ENCODE measurements around the gene LAMB4. TPM values are rescaled to one million over a fixed set of nuclear protein-coding genes. Genes with fewer than 3 reads are reported as not detected.

The LAMB4 gene
- total and polyA plus RNA-seq, 12 donors, result 0.15 to 0.69 (median 0.25) TPM; not detected in 3

- Histone ChIP-seq H3K4me3 (peak overlapping the region in 9 of 10 donors; percentile 4 to 88 (median 71)), H3K4me1 (peaks cover 10 to 85% (median 65%) of the 10 kb centered on the region in 9 donors), H3K27ac (peak overlapping the region; percentile 70 to 93 (median 86)), H3K36me3 (peaks cover 0 to 30% (median 0%) of the 10 kb centered on the region in 9 donors), H3K9me3 (no peaks in the 10 kb centered on the region), H3K27me3 (peaks cover 0 to 52% (median 0%) of the 10 kb centered on the region in 7 donors)
- no peak for TF ChIP-seq CTCF (IDR thresholded peaks at IDR 0.05)
- peak in 2 of 8 donors; percentile 10 to 16 for ATAC-seq
- 56 to 62% methylated on average over 4 of the region's 4 CpGs for WGBS, 2 donors
- DNase-seq, result no peak
- intact Hi-C loops (cut with DNase I), result loop anchor here in 8 of 10 donors (2.0 to 10.0 kb wide), 8 partner anchors 27 to 147 kb away; partner anchors contain the start of gene DLD (in 1 of the 8)
These were observed 130.2 kb downstream of the LAMB4 start for GRCh38 chr7:107999779-108000560.

GRCh38 chr7:107998660-107999480, 131.3 kb downstream of the LAMB4 start:
- H3K27me3 ChIP-seq, result peaks cover 0 to 41% (median 0%) of the 10 kb centered on the region in 7 donors
- ATAC-seq (no peak), DNase-seq (no peak)
- 74 to 83% methylated on average over 3 of the region's 3 CpGs for WGBS, 2 donors
- peaks cover 10 to 86% (median 68%) of the 10 kb centered on the region in 9 donors for H3K4me1 ChIP-seq
- TF ChIP-seq CTCF (IDR thresholded peaks at IDR 0.05), result no peak
- intact Hi-C loops (cut with DNase I), result no loop called here
- peaks cover 0 to 39% (median 0%) of the 10 kb centered on the region in 9 donors for H3K36me3 ChIP-seq
- peak overlapping the region in 9 of 10 donors; percentile 77 to 93 (median 88) for H3K27ac ChIP-seq
- H3K9me3 ChIP-seq, result no peaks in the 10 kb centered on the region
- H3K4me3 ChIP-seq, result peak overlapping the region in 6 of 10 donors; percentile 16 to 88 (median 78)

- TF ChIP-seq CTCF (IDR thresholded peaks at IDR 0.05), result no peak
- 84 to 85% methylated on average over 2 of the region's 2 CpGs for WGBS, 2 donors
These were observed 132.0 kb downstream of the LAMB4 start for GRCh38 chr7:107998150-107998549.

More at GRCh38 chr7:107998150-107998549, 132.0 kb downstream of the LAMB4 start:
- DNase-seq (no peak), ATAC-seq (no peak)
- Histone ChIP-seq H3K4me3 (peak overlapping the region in 1 of 10 donors; percentile 86), H3K4me1 (peaks cover 10 to 87% (median 68%) of the 10 kb centered on the region in 9 donors), H3K36me3 (peaks cover 0 to 46% (median 1%) of the 10 kb centered on the region in 9 donors), H3K27ac (peak overlapping the region in 5 of 10 donors; percentile 2 to 93 (median 89)), H3K9me3 (no peaks in the 10 kb centered on the region), H3K27me3 (peaks cover 0 to 34% (median 0%) of the 10 kb centered on the region in 7 donors)
- intact Hi-C loops (cut with DNase I), result no loop called here
